GM19452 (cell line): Measurements from ENCODE around the gene ANKRD13B.
"Not testable (repeated sequence)": the region's sequence is repeated elsewhere in the genome, so short reads cannot be mapped to it uniquely, and the experiment has no call there.

ENCODE experiments used
- ATAC-seq: cut with Tn5 transposase; IDR thresholded peaks from one replicate; pipeline ENCODE4 v1.9.1; 2021; ENCODE audit not compliant: unreplicated experiment

Gene ANKRD13B

GRCh38 chr17:29592850-29593551 is at the start of gene ANKRD13B:
Gene ANKRD13B (plus strand): TSS chr17:29593132. CDS start chr17:29593622, 490 bp downstream.
- no peak for ATAC-seq

- ATAC-seq = no peak
These were observed 48.9 kb upstream of the ANKRD13B start for GRCh38 chr17:29544066-29544465.

- no peak for ATAC-seq
These were observed 46.8 kb upstream of the ANKRD13B start for GRCh38 chr17:29546085-29546484.

- ATAC-seq = no peak
These were observed 46.1 kb upstream of the ANKRD13B start for GRCh38 chr17:29546830-29547229.

GRCh38 chr17:29549177-29549923 is 43.6 kb upstream of the ANKRD13B start:
- no peak for ATAC-seq

GRCh38 chr17:29555840-29556239 is 37.1 kb upstream of the ANKRD13B start:
- no peak for ATAC-seq

GRCh38 chr17:29557085-29557738 is 35.7 kb upstream of the ANKRD13B start:
- ATAC-seq = no peak

GRCh38 chr17:29557739-29558116 is 35.2 kb upstream of the ANKRD13B start:
- ATAC-seq = no peak

- not testable (repeated sequence) for ATAC-seq
These were observed 34.8 kb upstream of the ANKRD13B start for GRCh38 chr17:29558139-29558538.

- ATAC-seq = no peak
These were observed 33.3 kb upstream of the ANKRD13B start for GRCh38 chr17:29559640-29560039.

- ATAC-seq = no peak
These were observed 32.6 kb upstream of the ANKRD13B start for GRCh38 chr17:29560316-29560715.

- no peak for ATAC-seq
These were observed 31.1 kb upstream of the ANKRD13B start for GRCh38 chr17:29561554-29562517.

GRCh38 chr17:29562615-29563014 is 30.3 kb upstream of the ANKRD13B start:
- ATAC-seq = no peak

- no peak for ATAC-seq
These were observed 29.1 kb upstream of the ANKRD13B start for GRCh38 chr17:29563816-29564215.

- ATAC-seq = no peak
These were observed 27.1 kb upstream of the ANKRD13B start for GRCh38 chr17:29565643-29566472.

- ATAC-seq = no peak
These were observed 26.2 kb upstream of the ANKRD13B start, which contains the start of gene ABHD15 for GRCh38 chr17:29566473-29567303. Gene ABHD15 (minus strand): TSS chr17:29567037. CDS start chr17:29566966, 71 bp downstream.

- no peak for ATAC-seq
These were observed 25.7 kb upstream of the ANKRD13B start for GRCh38 chr17:29567304-29567553.

- ATAC-seq = no peak
These were observed 25.2 kb upstream of the ANKRD13B start for GRCh38 chr17:29567554-29568330.
